Measurements from ENCODE around the gene IZUMO1.
A peak's percentile ranks its signal among the peaks of the same experiment; 100 is the strongest.

- TF ChIP-seq IKZF1 (IDR thresholded peaks at IDR 0.05): no peak
- no peak for TF ChIP-seq FOXJ3 (CRISPR knock-in tag; IDR thresholded peaks at IDR 0.05; ENCODE audit: borderline replicate concordance)
- TF ChIP-seq CTCF (CRISPR knock-in tag; IDR thresholded peaks at IDR 0.05): no peak
- TF ChIP-seq POLR2A (IDR thresholded peaks at IDR 0.05; ENCODE audit: insufficient read depth in 1 of 2, low read depth in 2 of 2, low read length in 2 of 2): no peak
- no peak for TF ChIP-seq ZNF24 (IDR thresholded peaks at IDR 0.05)
- TF ChIP-seq CEBPB (IDR thresholded peaks at IDR 0.05; ENCODE audit: borderline replicate concordance, low read depth, low read length): peak; percentile 68
- TF ChIP-seq ZBTB34 (CRISPR knock-in tag; IDR thresholded peaks at IDR 0.05): no peak
- TF ChIP-seq TARDBP (CRISPR knock-in tag; IDR thresholded peaks at IDR 0.05): no peak
- TF ChIP-seq JUNB (CRISPR knock-in tag; IDR thresholded peaks at IDR 0.05; ENCODE audit: borderline replicate concordance): no peak
- TF ChIP-seq FOXP4 (CRISPR knock-in tag; IDR thresholded peaks at IDR 0.05): no peak
- no peak for TF ChIP-seq HINFP (CRISPR knock-in tag; IDR thresholded peaks at IDR 0.05; ENCODE audit: low read depth)
Observed at GRCh38 chr19:48768994-48769713, 22.4 kb upstream of the IZUMO1 start.

Measured in HepG2 (cell line).